Measurements from ENCODE around the gene SHC4.
"Not testable (repeated sequence)": the region's sequence is repeated elsewhere in the genome, so short reads cannot be mapped to it uniquely, and the experiment has no call there.

Gene SHC4

GRCh38 chr15:48963524-48964113, at the start of gene SHC4:
TSS of gene SHC4 (minus strand) at chr15:48963919. CDS start at chr15:48963015, 904 bp downstream.
- peak; percentile 75 for DNase-seq

- no peak for DNase-seq
Observed at GRCh38 chr15:48999314-48999713, 35.6 kb upstream of the SHC4 start.

- DNase-seq: no peak
Observed at GRCh38 chr15:48996276-48996675, 32.6 kb upstream of the SHC4 start.

GRCh38 chr15:48993380-48993779, 29.7 kb upstream of the SHC4 start:
- no peak for DNase-seq

GRCh38 chr15:48992545-48992944, 28.8 kb upstream of the SHC4 start:
- peak; percentile 26 for DNase-seq

GRCh38 chr15:48992096-48992495, 28.4 kb upstream of the SHC4 start:
- no peak for DNase-seq

- DNase-seq: no peak
Observed at GRCh38 chr15:48989170-48989569, 25.5 kb upstream of the SHC4 start.

- no peak for DNase-seq
Observed at GRCh38 chr15:48987142-48987541, 23.4 kb upstream of the SHC4 start.

GRCh38 chr15:48986240-48986639, 22.5 kb upstream of the SHC4 start:
- DNase-seq: no peak

- DNase-seq: no peak
Observed at GRCh38 chr15:48985516-48985915, 21.8 kb upstream of the SHC4 start.

- no peak for DNase-seq
Observed at GRCh38 chr15:48984811-48985352, 21.2 kb upstream of the SHC4 start.

- no peak for DNase-seq
Observed at GRCh38 chr15:48984021-48984710, 20.4 kb upstream of the SHC4 start.

- no peak for DNase-seq
Observed at GRCh38 chr15:48983300-48983699, 19.6 kb upstream of the SHC4 start.

- no peak for DNase-seq
Observed at GRCh38 chr15:48981941-48982340, 18.2 kb upstream of the SHC4 start.

GRCh38 chr15:48978638-48979037, 14.9 kb upstream of the SHC4 start:
- DNase-seq: no peak

- DNase-seq: no peak
Observed at GRCh38 chr15:48976444-48977088, 12.8 kb upstream of the SHC4 start.

GRCh38 chr15:48975472-48976419, 12.0 kb upstream of the SHC4 start:
- peak; percentile 89 for DNase-seq

GRCh38 chr15:48974882-48975281, 11.2 kb upstream of the SHC4 start:
- DNase-seq: peak; percentile 45

- DNase-seq: no peak
Observed at GRCh38 chr15:48972750-48973503, 9.2 kb upstream of the SHC4 start.

- not testable (repeated sequence) for DNase-seq
Observed at GRCh38 chr15:48970926-48971325, 7.2 kb upstream of the SHC4 start.

GRCh38 chr15:48968066-48968465, 4.3 kb upstream of the SHC4 start:
- DNase-seq: no peak

- no peak for DNase-seq
Observed at GRCh38 chr15:48967336-48967735, 3.6 kb upstream of the SHC4 start.
